ENCODE measurements around the gene BRD7.
A peak's percentile ranks its signal among the peaks of the same experiment; 100 is the strongest.

Gene BRD7

GRCh38 chr16:50273382-50273690 is 95.5 kb downstream of the BRD7 start:
- H3K4me1 ChIP-seq (ENCODE audit: control insufficient read depth in 1 of 2, insufficient read depth in 2 of 2, low read length in 2 of 2) = peaks cover 11 to 29% of the 10 kb centered on the region in 2 donors
- H3K9me3 ChIP-seq (ENCODE audit: control insufficient read depth in 1 of 2, low read length in 2 of 2) = peaks cover 0 to 2% of the 10 kb centered on the region in 2 donors
- no peak overlapping the region for H3K27ac ChIP-seq (ENCODE audit: low read depth, low read length)
- no peaks in the 10 kb centered on the region for H3K27me3 ChIP-seq (ENCODE audit: control insufficient read depth in 1 of 2, insufficient read depth in 2 of 2, low read length in 2 of 2)
- H3K4me3 ChIP-seq (ENCODE audit: low read depth in 1 of 2, low read length in 2 of 2) = no peak overlapping the region
- no peaks in the 10 kb centered on the region for H3K36me3 ChIP-seq (ENCODE audit: control insufficient read depth in 1 of 2, insufficient read depth in 2 of 2, low read length in 2 of 2)
- no peak overlapping the region for H3K9ac ChIP-seq (ENCODE audit: low read depth in 1 of 2, low read length in 2 of 2)

GRCh38 chr16:50272687-50273381 is 96.0 kb downstream of the BRD7 start:
- H3K9ac ChIP-seq (ENCODE audit: low read depth in 1 of 2, low read length in 2 of 2) = no peak overlapping the region
- H3K36me3 ChIP-seq (ENCODE audit: control insufficient read depth in 1 of 2, insufficient read depth in 2 of 2, low read length in 2 of 2) = no peaks in the 10 kb centered on the region
- no peak overlapping the region for H3K27ac ChIP-seq (ENCODE audit: low read depth, low read length)
- no peaks in the 10 kb centered on the region for H3K27me3 ChIP-seq (ENCODE audit: control insufficient read depth in 1 of 2, insufficient read depth in 2 of 2, low read length in 2 of 2)
- no peak overlapping the region for H3K4me3 ChIP-seq (ENCODE audit: low read depth in 1 of 2, low read length in 2 of 2)
- H3K9me3 ChIP-seq (ENCODE audit: control insufficient read depth in 1 of 2, low read length in 2 of 2) = no peaks in the 10 kb centered on the region
- peaks cover 11 to 29% of the 10 kb centered on the region in 2 donors for H3K4me1 ChIP-seq (ENCODE audit: control insufficient read depth in 1 of 2, insufficient read depth in 2 of 2, low read length in 2 of 2)

DNA sequence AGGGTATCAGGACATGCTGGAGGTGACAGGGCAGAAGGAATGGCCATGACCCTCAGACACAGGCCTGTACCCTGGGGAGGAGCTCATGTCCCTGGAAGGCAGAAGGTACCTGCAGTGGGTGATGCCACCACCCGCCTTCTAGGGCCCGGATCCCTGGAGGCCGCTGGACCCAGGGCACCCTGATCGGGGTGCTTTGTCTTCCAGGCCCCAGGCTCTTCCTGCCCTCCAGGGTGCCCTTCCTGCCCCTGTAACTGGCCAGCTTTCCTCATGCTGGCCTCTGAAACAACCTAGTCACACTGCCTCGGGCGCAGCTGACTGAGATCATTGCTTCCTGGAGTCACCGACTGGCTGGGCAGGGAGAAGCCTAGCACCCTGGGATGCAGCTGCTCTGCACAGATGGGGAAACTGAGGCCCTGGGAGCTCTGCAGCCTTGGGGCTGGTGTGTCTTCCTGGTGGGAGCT is 96.6 kb downstream of the BRD7 start:
- H3K27me3 ChIP-seq (ENCODE audit: control insufficient read depth in 1 of 2, insufficient read depth in 2 of 2, low read length in 2 of 2) = no peaks in the 10 kb centered on the region
- H3K27ac ChIP-seq (ENCODE audit: low read depth, low read length) = no peak overlapping the region
- no peaks in the 10 kb centered on the region for H3K9me3 ChIP-seq (ENCODE audit: control insufficient read depth in 1 of 2, low read length in 2 of 2)
- H3K4me3 ChIP-seq (ENCODE audit: low read depth in 1 of 2, low read length in 2 of 2) = no peak overlapping the region
- H3K36me3 ChIP-seq (ENCODE audit: control insufficient read depth in 1 of 2, insufficient read depth in 2 of 2, low read length in 2 of 2) = no peaks in the 10 kb centered on the region
- no peak overlapping the region for H3K9ac ChIP-seq (ENCODE audit: low read depth in 1 of 2, low read length in 2 of 2)
- H3K4me1 ChIP-seq (ENCODE audit: control insufficient read depth in 1 of 2, insufficient read depth in 2 of 2, low read length in 2 of 2) = peaks cover 11 to 29% of the 10 kb centered on the region in 2 donors

- no peaks in the 10 kb centered on the region for H3K27me3 ChIP-seq (ENCODE audit: control insufficient read depth in 1 of 2, insufficient read depth in 2 of 2, low read length in 2 of 2)
- no peak overlapping the region for H3K9ac ChIP-seq (ENCODE audit: low read depth in 1 of 2, low read length in 2 of 2)
- H3K9me3 ChIP-seq (ENCODE audit: control insufficient read depth in 1 of 2, low read length in 2 of 2) = no peaks in the 10 kb centered on the region
- H3K4me1 ChIP-seq (ENCODE audit: control insufficient read depth in 1 of 2, insufficient read depth in 2 of 2, low read length in 2 of 2) = peaks cover 18 to 35% of the 10 kb centered on the region in 2 donors
- no peaks in the 10 kb centered on the region for H3K36me3 ChIP-seq (ENCODE audit: control insufficient read depth in 1 of 2, insufficient read depth in 2 of 2, low read length in 2 of 2)
- no peak overlapping the region for H3K4me3 ChIP-seq (ENCODE audit: low read depth in 1 of 2, low read length in 2 of 2)
- no peak overlapping the region for H3K27ac ChIP-seq (ENCODE audit: low read depth, low read length)
Observed at GRCh38 chr16:50271148-50272041, 97.4 kb downstream of the BRD7 start.

DNA sequence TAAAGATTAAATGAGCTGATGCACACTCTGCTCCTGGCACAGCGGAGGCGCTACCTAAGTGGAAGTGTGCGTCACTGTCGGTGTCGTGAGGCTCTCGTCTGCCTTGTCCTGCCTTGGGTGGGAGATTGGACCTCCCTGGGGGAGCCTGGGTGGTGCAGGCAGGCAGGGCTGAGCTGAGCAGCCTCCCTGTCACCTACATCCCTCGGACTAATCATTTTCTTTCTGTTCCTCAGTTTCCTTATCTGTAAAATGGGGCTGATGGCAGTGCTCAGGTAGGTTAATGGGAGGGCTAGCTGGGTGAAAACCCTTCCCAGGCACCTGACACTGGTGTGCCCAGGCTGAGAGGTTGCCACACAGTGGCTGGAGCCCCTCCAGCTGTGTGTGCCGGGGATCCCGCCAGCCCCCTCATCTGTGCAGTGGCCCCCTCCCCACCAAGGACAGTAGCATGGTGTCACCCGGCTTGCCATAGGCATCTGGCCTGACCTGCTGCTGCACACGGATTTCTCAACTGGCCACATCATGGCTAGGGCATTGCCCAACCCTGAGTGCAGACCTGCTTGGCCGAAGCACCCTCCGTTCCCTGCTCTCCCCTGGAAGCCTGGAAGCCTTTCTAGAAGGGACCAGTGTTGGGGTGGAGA is 98.2 kb downstream of the BRD7 start:
- Histone ChIP-seq H3K36me3 (ENCODE audit: control insufficient read depth in 1 of 2, insufficient read depth in 2 of 2, low read length in 2 of 2) (no peaks in the 10 kb centered on the region), H3K9ac (ENCODE audit: low read depth in 1 of 2, low read length in 2 of 2) (no peak overlapping the region), H3K27ac (ENCODE audit: low read depth, low read length) (no peak overlapping the region), H3K9me3 (ENCODE audit: control insufficient read depth in 1 of 2, low read length in 2 of 2) (no peaks in the 10 kb centered on the region), H3K4me3 (ENCODE audit: low read depth in 1 of 2, low read length in 2 of 2) (no peak overlapping the region), H3K4me1 (ENCODE audit: control insufficient read depth in 1 of 2, insufficient read depth in 2 of 2, low read length in 2 of 2) (peaks cover 22 to 36% of the 10 kb centered on the region in 2 donors), H3K27me3 (ENCODE audit: control insufficient read depth in 1 of 2, insufficient read depth in 2 of 2, low read length in 2 of 2) (no peaks in the 10 kb centered on the region)

GRCh38 chr16:50269769-50270509 is 98.8 kb downstream of the BRD7 start:
- no peak overlapping the region for H3K4me3 ChIP-seq (ENCODE audit: low read depth in 1 of 2, low read length in 2 of 2)
- H3K4me1 ChIP-seq (ENCODE audit: control insufficient read depth in 1 of 2, insufficient read depth in 2 of 2, low read length in 2 of 2) = peaks cover 21 to 31% of the 10 kb centered on the region in 2 donors
- no peaks in the 10 kb centered on the region for H3K9me3 ChIP-seq (ENCODE audit: control insufficient read depth in 1 of 2, low read length in 2 of 2)
- H3K36me3 ChIP-seq (ENCODE audit: control insufficient read depth in 1 of 2, insufficient read depth in 2 of 2, low read length in 2 of 2) = no peaks in the 10 kb centered on the region
- no peaks in the 10 kb centered on the region for H3K27me3 ChIP-seq (ENCODE audit: control insufficient read depth in 1 of 2, insufficient read depth in 2 of 2, low read length in 2 of 2)
- H3K9ac ChIP-seq (ENCODE audit: low read depth in 1 of 2, low read length in 2 of 2) = no peak overlapping the region
- H3K27ac ChIP-seq (ENCODE audit: low read depth, low read length) = no peak overlapping the region

- Histone ChIP-seq H3K36me3 (ENCODE audit: control insufficient read depth in 1 of 2, insufficient read depth in 2 of 2, low read length in 2 of 2) (no peaks in the 10 kb centered on the region), H3K9me3 (ENCODE audit: control insufficient read depth in 1 of 2, low read length in 2 of 2) (no peaks in the 10 kb centered on the region), H3K4me1 (ENCODE audit: control insufficient read depth in 1 of 2, insufficient read depth in 2 of 2, low read length in 2 of 2) (peaks cover 18 to 27% of the 10 kb centered on the region in 2 donors), H3K4me3 (ENCODE audit: low read depth in 1 of 2, low read length in 2 of 2) (no peak overlapping the region), H3K27me3 (ENCODE audit: control insufficient read depth in 1 of 2, insufficient read depth in 2 of 2, low read length in 2 of 2) (no peaks in the 10 kb centered on the region), H3K9ac (ENCODE audit: low read depth in 1 of 2, low read length in 2 of 2) (no peak overlapping the region), H3K27ac (ENCODE audit: low read depth, low read length) (no peak overlapping the region)
Observed at GRCh38 chr16:50269061-50269705, 99.6 kb downstream of the BRD7 start.

GRCh38 chr16:50268352-50268751 is 100.4 kb downstream of the BRD7 start:
- no peak overlapping the region for H3K27ac ChIP-seq (ENCODE audit: low read depth, low read length)
- no peaks in the 10 kb centered on the region for H3K9me3 ChIP-seq (ENCODE audit: control insufficient read depth in 1 of 2, low read length in 2 of 2)
- peaks cover 18 to 19% of the 10 kb centered on the region in 2 donors for H3K4me1 ChIP-seq (ENCODE audit: control insufficient read depth in 1 of 2, insufficient read depth in 2 of 2, low read length in 2 of 2)
- H3K9ac ChIP-seq (ENCODE audit: low read depth in 1 of 2, low read length in 2 of 2) = no peak overlapping the region
- H3K4me3 ChIP-seq (ENCODE audit: low read depth in 1 of 2, low read length in 2 of 2) = no peak overlapping the region
- no peaks in the 10 kb centered on the region for H3K27me3 ChIP-seq (ENCODE audit: control insufficient read depth in 1 of 2, insufficient read depth in 2 of 2, low read length in 2 of 2)
- no peaks in the 10 kb centered on the region for H3K36me3 ChIP-seq (ENCODE audit: control insufficient read depth in 1 of 2, insufficient read depth in 2 of 2, low read length in 2 of 2)

DNA sequence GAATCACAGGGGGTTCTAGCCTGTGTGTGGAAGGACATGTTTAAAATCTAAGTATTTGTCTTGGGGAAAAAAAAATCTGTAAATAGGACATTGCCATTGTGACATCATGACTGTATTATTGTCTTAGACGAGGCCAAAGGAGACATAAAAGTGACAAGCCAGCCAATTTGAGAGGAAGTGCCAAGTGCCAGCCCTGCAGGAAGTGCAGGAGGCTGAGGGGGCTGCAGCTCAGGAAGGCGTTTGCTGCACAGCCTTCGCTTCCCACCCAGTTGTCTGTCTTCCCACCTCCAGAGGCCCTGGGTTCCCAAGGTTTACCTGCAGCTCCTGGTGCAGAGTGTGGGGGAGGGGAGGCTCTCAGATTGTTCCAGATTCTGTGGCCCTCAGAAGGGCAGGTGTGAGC is 101.1 kb downstream of the BRD7 start:
- H3K9ac ChIP-seq (ENCODE audit: low read depth in 1 of 2, low read length in 2 of 2) = peak overlapping the region; percentile 39 to 63
- peaks cover 16 to 18% of the 10 kb centered on the region in 2 donors for H3K4me1 ChIP-seq (ENCODE audit: control insufficient read depth in 1 of 2, insufficient read depth in 2 of 2, low read length in 2 of 2)
- H3K4me3 ChIP-seq (ENCODE audit: low read depth in 1 of 2, low read length in 2 of 2) = peak overlapping the region; percentile 13 to 68
- no peaks in the 10 kb centered on the region for H3K9me3 ChIP-seq (ENCODE audit: control insufficient read depth in 1 of 2, low read length in 2 of 2)
- no peaks in the 10 kb centered on the region for H3K36me3 ChIP-seq (ENCODE audit: control insufficient read depth in 1 of 2, insufficient read depth in 2 of 2, low read length in 2 of 2)
- H3K27ac ChIP-seq (ENCODE audit: low read depth, low read length) = no peak overlapping the region
- H3K27me3 ChIP-seq (ENCODE audit: control insufficient read depth in 1 of 2, insufficient read depth in 2 of 2, low read length in 2 of 2) = no peaks in the 10 kb centered on the region
